GM23338 (cell line): ENCODE measurements around the gene AHR. TPM values are rescaled to one million over a fixed set of nuclear protein-coding genes. Genes with fewer than 3 reads are reported as not detected.

Experiments used
- ATAC-seq: fragments of 200-7000 bp; cut with Tn5 transposase; 3 replicates; pipeline ENCODE4 v1.9.1; 2020
- DNase-seq: peaks from one replicate; pipeline ENCODE4 v3.0.0-alpha.2; 2015; ENCODE audit warnings: low spot score
- H2AFZ ChIP-seq: fragments of 200-600 bp; sonication (generic); 2 replicates; pipeline ENCODE4 v1.8.0; 2016; ENCODE audit warnings: antibody characterized with exemption, mild to moderate bottlenecking, moderate library complexity
- H3F3A ChIP-seq: fragments of 200-600 bp; sonication (generic); replicated peaks from 2 replicates; pipeline ENCODE4 v1.8.0; 2017; ENCODE audit warnings: antibody characterized with exemption, mixed run types, low read depth
- H3K27ac ChIP-seq: fragments of 200-600 bp; sonication (generic); 2 replicates; pipeline ENCODE4 v1.6.1; 2016; ENCODE audit warnings: low read depth
- H3K27me3 ChIP-seq: fragments of 200-600 bp; sonication (generic); 2 replicates; pipeline ENCODE4 v1.8.0; 2016; ENCODE audit warnings: mild to moderate bottlenecking, mixed run types, moderate library complexity; ENCODE audit not compliant: insufficient read depth
- H3K36me3 ChIP-seq: fragments of 200-600 bp; sonication (generic); 2 replicates; pipeline ENCODE4 v1.8.0; 2016; ENCODE audit warnings: mild to moderate bottlenecking; ENCODE audit not compliant: insufficient read depth
- H3K4me1 ChIP-seq: fragments of 200-600 bp; sonication (generic); 2 replicates; pipeline ENCODE4 v1.8.0; 2016; ENCODE audit warnings: mild to moderate bottlenecking, moderate library complexity; ENCODE audit not compliant: insufficient read depth
- H3K4me2 ChIP-seq: fragments of 200-600 bp; sonication (generic); 2 replicates; pipeline ENCODE4 v1.7.1; 2017; ENCODE audit warnings: mixed run types
- H3K4me3 ChIP-seq: fragments of 200-600 bp; sonication (generic); 2 replicates; pipeline ENCODE4 v1.6.1; 2016; ENCODE audit warnings: mixed run types
- H3K79me2 ChIP-seq: fragments of 200-600 bp; sonication (generic); replicated peaks from 2 replicates; pipeline ENCODE4 v1.8.0; 2017; ENCODE audit warnings: mild to moderate bottlenecking; ENCODE audit not compliant: insufficient read depth
- H3K9me2 ChIP-seq: fragments of 200-600 bp; sonication (generic); 2 replicates; pipeline ENCODE4 v1.8.0; 2017; ENCODE audit not compliant: insufficient read depth
- H4K20me1 ChIP-seq: fragments of 200-600 bp; sonication (generic); replicated peaks from 2 replicates; pipeline ENCODE4 v1.8.0; 2017; ENCODE audit warnings: mild to moderate bottlenecking; ENCODE audit not compliant: insufficient read depth
- H3K27ac Mint-ChIP-seq: 2 replicates; pipeline ENCODE4 v1.8.0; 2020; ENCODE audit warnings: inconsistent platforms, mild to moderate bottlenecking, moderate library complexity, mixed read lengths
- H3K27me3 Mint-ChIP-seq: 3 replicates; pipeline ENCODE4 v1.8.0; 2022; ENCODE audit warnings: low read depth, mild to moderate bottlenecking, moderate library complexity, mixed read lengths, inconsistent platforms; ENCODE audit not compliant: insufficient read depth, poor library complexity
- H3K36me3 Mint-ChIP-seq: 3 replicates; pipeline ENCODE4 v1.8.0; 2021; ENCODE audit warnings: low read depth, mild to moderate bottlenecking, inconsistent platforms, moderate library complexity, mixed read lengths
- H3K4me1 Mint-ChIP-seq: 3 replicates; pipeline ENCODE4 v1.8.0; 2020; ENCODE audit warnings: mild to moderate bottlenecking, inconsistent platforms, mixed read lengths
- H3K4me3 Mint-ChIP-seq: 3 replicates; pipeline ENCODE4 v1.8.0; 2021; ENCODE audit warnings: moderate library complexity, mild to moderate bottlenecking, inconsistent platforms, mixed read lengths
- H3K9me3 Mint-ChIP-seq: 3 replicates; pipeline ENCODE4 v1.8.0; 2020; ENCODE audit warnings: moderate library complexity, mild to moderate bottlenecking, inconsistent platforms, mixed read lengths
- CREB1 ChIP-seq: fragments of 250-450 bp; sonication (Bioruptor Pico); IDR thresholded peaks from 2 replicates; pipeline ENCODE4 v1.5.0; 2020; ENCODE audit warnings: low read depth, mild to moderate bottlenecking, moderate library complexity
- EZH2phosphoT487 ChIP-seq: fragments of 200-600 bp; sonication (generic); IDR thresholded peaks from one replicate; pipeline ENCODE4 v1.8.1; 2018; ENCODE audit warnings: antibody characterized with exemption; ENCODE audit not compliant: unreplicated experiment
- JUNB ChIP-seq: IDR thresholded peaks from one replicate; pipeline ENCODE4 v1.6.1; 2016; ENCODE audit warnings: antibody characterized with exemption; ENCODE audit not compliant: unreplicated experiment
- NANOG ChIP-seq: IDR thresholded peaks from 2 replicates; pipeline ENCODE4 v1.6.1; 2016; ENCODE audit warnings: antibody characterized with exemption, borderline replicate concordance
- POLR2AphosphoS5 ChIP-seq: IDR thresholded peaks from 2 replicates; pipeline ENCODE4 v1.6.1; 2016; ENCODE audit warnings: antibody characterized with exemption, low read depth
- ZNF114 ChIP-seq: fragments of 250-450 bp; sonication (Bioruptor Pico); IDR thresholded peaks from 2 replicates; pipeline ENCODE4 v1.5.0; 2020; ENCODE audit warnings: mild to moderate bottlenecking, moderate library complexity
- polyA plus RNA-seq: library from polyadenylated mRNA; unstranded; fragments of >200 nt; fragmentation: Nextera tagmentation; extraction: Ambion mirVana; gene quantifications from 2 replicates; pipeline ENCODE4 v1.2.1, GENCODE V29; 2016
- total RNA-seq: library from RNA; depleted of rRNA; stranded (reverse); fragments of >200 nt; shearing (Covaris generic); gene quantifications from 2 replicates; pipeline ENCODE4 v1.2.3, GENCODE V29; 2014
- TF ChIP-seq, protein P1 (sequence below): fragments of 250-450 bp; sonication (Bioruptor Pico); IDR thresholded peaks from 2 replicates; pipeline ENCODE4 v1.5.0; 2020; ENCODE audit warnings: mild to moderate bottlenecking, moderate library complexity
- TF ChIP-seq, protein P2 (sequence below), 2 experiments: fragments of 200-600 bp in 1 of 2; sonication (generic) in 1 of 2; conservative IDR thresholded peaks; 2 replicates each; pipeline versions ENCODE4 v1.5.1 to v1.6.1; 2016 to 2017; ENCODE audit warnings: antibody characterized with exemption in 2 of 2, low read depth in 2 of 2, mild to moderate bottlenecking in 2 of 2, moderate library complexity in 1 of 2
- TF ChIP-seq, protein P3 (sequence below): IDR thresholded peaks from one replicate; pipeline ENCODE4 v1.6.1; 2018; ENCODE audit warnings: antibody characterized with exemption; ENCODE audit not compliant: unreplicated experiment

Gene AHR
- total and polyA plus RNA-seq, 2 experiments from 2014 or later, result 3.4 to 14.9 TPM

DNA sequence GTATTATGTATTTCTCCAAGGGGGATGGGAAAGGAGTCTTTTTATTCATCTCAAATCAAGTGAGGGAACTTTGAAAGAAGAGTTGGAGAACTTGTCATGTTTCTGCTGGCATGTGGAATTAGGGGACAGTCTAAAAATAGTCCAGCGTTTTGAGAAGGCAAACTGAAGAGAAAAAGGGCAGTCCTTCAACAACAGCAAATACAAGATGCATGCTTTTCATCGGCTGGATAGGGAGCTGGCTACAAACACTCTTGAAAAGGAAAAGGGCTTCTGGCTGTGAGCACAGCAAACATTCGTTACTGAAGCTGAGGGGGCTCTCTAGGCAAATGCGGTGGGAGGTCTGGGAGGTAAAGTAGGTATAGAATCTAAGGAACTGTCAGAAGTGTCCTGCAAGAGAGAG, 91.9 kb downstream of the AHR start:
- Histone ChIP-seq H3K4me1 (0 out of 2 replicates have a peak, but pooled peaks cover under 1% of the 10 kb centered on the region), H3F3A (no peaks in the 10 kb centered on the region), H3K79me2 (no peaks in the 10 kb centered on the region), H3K36me3 (no peaks in the 10 kb centered on the region), H3K9me2 (no peaks in the 10 kb centered on the region), H3K27me3 (no peaks in the 10 kb centered on the region), H3K4me2 (no peak overlapping the region), H2AFZ (0 out of 2 replicates have a peak overlapping the region, but pooled peaks have one; percentile 10), H3K27ac (no peak overlapping the region), H3K4me3 (no peak overlapping the region), H4K20me1 (no peaks in the 10 kb centered on the region)
- Mint-ChIP-seq H3K4me3 (no peak overlapping the region), H3K27ac (no peak overlapping the region), H3K36me3 (peaks cover 25% of the 10 kb centered on the region), H3K27me3 (no peaks in the 10 kb centered on the region), H3K4me1 (peaks cover 8% of the 10 kb centered on the region; the same call in 2 of the 3 replicates), H3K9me3 (peaks cover 45% of the 10 kb centered on the region)
- DNase-seq (no peak), ATAC-seq (no peak)
- TF ChIP-seq, protein P1, sequence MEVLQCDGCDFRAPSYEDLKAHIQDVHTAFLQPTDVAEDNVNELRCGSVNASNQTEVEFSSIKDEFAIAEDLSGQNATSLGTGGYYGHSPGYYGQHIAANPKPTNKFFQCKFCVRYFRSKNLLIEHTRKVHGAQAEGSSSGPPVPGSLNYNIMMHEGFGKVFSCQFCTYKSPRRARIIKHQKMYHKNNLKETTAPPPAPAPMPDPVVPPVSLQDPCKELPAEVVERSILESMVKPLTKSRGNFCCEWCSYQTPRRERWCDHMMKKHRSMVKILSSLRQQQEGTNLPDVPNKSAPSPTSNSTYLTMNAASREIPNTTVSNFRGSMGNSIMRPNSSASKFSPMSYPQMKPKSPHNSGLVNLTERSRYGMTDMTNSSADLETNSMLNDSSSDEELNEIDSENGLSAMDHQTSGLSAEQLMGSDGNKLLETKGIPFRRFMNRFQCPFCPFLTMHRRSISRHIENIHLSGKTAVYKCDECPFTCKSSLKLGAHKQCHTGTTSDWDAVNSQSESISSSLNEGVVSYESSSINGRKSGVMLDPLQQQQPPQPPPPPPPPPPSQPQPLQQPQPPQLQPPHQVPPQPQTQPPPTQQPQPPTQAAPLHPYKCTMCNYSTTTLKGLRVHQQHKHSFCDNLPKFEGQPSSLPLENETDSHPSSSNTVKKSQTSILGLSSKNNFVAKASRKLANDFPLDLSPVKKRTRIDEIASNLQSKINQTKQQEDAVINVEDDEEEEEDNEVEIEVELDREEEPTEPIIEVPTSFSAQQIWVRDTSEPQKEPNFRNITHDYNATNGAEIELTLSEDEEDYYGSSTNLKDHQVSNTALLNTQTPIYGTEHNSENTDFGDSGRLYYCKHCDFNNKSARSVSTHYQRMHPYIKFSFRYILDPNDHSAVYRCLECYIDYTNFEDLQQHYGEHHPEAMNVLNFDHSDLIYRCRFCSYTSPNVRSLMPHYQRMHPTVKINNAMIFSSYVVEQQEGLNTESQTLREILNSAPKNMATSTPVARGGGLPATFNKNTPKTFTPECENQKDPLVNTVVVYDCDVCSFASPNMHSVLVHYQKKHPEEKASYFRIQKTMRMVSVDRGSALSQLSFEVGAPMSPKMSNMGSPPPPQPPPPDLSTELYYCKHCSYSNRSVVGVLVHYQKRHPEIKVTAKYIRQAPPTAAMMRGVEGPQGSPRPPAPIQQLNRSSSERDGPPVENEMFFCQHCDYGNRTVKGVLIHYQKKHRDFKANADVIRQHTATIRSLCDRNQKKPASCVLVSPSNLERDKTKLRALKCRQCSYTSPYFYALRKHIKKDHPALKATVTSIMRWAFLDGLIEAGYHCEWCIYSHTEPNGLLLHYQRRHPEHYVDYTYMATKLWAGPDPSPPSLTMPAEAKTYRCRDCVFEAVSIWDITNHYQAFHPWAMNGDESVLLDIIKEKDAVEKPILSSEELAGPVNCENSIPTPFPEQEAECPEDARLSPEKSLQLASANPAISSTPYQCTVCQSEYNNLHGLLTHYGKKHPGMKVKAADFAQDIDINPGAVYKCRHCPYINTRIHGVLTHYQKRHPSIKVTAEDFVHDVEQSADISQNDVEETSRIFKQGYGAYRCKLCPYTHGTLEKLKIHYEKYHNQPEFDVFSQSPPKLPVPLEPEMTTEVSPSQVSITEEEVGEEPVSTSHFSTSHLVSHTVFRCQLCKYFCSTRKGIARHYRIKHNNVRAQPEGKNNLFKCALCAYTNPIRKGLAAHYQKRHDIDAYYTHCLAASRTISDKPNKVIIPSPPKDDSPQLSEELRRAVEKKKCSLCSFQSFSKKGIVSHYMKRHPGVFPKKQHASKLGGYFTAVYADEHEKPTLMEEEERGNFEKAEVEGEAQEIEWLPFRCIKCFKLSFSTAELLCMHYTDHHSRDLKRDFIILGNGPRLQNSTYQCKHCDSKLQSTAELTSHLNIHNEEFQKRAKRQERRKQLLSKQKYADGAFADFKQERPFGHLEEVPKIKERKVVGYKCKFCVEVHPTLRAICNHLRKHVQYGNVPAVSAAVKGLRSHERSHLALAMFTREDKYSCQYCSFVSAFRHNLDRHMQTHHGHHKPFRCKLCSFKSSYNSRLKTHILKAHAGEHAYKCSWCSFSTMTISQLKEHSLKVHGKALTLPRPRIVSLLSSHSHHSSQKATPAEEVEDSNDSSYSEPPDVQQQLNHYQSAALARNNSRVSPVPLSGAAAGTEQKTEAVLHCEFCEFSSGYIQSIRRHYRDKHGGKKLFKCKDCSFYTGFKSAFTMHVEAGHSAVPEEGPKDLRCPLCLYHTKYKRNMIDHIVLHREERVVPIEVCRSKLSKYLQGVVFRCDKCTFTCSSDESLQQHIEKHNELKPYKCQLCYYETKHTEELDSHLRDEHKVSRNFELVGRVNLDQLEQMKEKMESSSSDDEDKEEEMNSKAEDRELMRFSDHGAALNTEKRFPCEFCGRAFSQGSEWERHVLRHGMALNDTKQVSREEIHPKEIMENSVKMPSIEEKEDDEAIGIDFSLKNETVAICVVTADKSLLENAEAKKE, result no peak
- TF ChIP-seq, protein P2, sequence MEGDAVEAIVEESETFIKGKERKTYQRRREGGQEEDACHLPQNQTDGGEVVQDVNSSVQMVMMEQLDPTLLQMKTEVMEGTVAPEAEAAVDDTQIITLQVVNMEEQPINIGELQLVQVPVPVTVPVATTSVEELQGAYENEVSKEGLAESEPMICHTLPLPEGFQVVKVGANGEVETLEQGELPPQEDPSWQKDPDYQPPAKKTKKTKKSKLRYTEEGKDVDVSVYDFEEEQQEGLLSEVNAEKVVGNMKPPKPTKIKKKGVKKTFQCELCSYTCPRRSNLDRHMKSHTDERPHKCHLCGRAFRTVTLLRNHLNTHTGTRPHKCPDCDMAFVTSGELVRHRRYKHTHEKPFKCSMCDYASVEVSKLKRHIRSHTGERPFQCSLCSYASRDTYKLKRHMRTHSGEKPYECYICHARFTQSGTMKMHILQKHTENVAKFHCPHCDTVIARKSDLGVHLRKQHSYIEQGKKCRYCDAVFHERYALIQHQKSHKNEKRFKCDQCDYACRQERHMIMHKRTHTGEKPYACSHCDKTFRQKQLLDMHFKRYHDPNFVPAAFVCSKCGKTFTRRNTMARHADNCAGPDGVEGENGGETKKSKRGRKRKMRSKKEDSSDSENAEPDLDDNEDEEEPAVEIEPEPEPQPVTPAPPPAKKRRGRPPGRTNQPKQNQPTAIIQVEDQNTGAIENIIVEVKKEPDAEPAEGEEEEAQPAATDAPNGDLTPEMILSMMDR (conservative IDR thresholded peaks at IDR 0.05; ENCODE audit: low read depth in 2 of 2), result no peak
- TF ChIP-seq NANOG, result no peak
- TF ChIP-seq, protein P3, sequence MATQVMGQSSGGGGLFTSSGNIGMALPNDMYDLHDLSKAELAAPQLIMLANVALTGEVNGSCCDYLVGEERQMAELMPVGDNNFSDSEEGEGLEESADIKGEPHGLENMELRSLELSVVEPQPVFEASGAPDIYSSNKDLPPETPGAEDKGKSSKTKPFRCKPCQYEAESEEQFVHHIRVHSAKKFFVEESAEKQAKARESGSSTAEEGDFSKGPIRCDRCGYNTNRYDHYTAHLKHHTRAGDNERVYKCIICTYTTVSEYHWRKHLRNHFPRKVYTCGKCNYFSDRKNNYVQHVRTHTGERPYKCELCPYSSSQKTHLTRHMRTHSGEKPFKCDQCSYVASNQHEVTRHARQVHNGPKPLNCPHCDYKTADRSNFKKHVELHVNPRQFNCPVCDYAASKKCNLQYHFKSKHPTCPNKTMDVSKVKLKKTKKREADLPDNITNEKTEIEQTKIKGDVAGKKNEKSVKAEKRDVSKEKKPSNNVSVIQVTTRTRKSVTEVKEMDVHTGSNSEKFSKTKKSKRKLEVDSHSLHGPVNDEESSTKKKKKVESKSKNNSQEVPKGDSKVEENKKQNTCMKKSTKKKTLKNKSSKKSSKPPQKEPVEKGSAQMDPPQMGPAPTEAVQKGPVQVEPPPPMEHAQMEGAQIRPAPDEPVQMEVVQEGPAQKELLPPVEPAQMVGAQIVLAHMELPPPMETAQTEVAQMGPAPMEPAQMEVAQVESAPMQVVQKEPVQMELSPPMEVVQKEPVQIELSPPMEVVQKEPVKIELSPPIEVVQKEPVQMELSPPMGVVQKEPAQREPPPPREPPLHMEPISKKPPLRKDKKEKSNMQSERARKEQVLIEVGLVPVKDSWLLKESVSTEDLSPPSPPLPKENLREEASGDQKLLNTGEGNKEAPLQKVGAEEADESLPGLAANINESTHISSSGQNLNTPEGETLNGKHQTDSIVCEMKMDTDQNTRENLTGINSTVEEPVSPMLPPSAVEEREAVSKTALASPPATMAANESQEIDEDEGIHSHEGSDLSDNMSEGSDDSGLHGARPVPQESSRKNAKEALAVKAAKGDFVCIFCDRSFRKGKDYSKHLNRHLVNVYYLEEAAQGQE, result no peak
- no peak for TF ChIP-seq EZH2phosphoT487
- TF ChIP-seq POLR2AphosphoS5, result no peak
- TF ChIP-seq ZNF114 (CRISPR knock-in tag), result no peak
- TF ChIP-seq CREB1 (CRISPR knock-in tag), result no peak
- TF ChIP-seq JUNB, result no peak
